Stimulated activated naive B cell treated with anti-CD40 and anti-IgM and Interleukin-4, amounts not matched to agents 10 μg/mL and 1 μg/mL and 100 μg/mL, for 72 hours (primary cell): ENCODE results near the gene KRTAP1-1.
"Not testable (repeated sequence)": the region's sequence is repeated elsewhere in the genome, so short reads cannot be mapped to it uniquely, and the experiment has no call there.

Experiments used
- ATAC-seq, 2 donors: fragments of 150-1000 bp; cut with Tn5 transposase; replicated peaks; 2 replicates each; pipeline ENCODE4 v1.10.0; 2021; ENCODE audit warnings: moderate library complexity in 1 of 2
- DNase-seq: peaks from one replicate; pipeline ENCODE4 v3.0.0; 2021
- H3K27ac Mint-ChIP-seq: one replicate; pipeline ENCODE4 v1.8.0; 2022; ENCODE audit warnings: mild to moderate bottlenecking, mixed read lengths
- H3K27me3 Mint-ChIP-seq, 2 donors: one replicate each; pipeline ENCODE4 v1.8.0; 2022; ENCODE audit warnings: mixed read lengths in 2 of 2
- H3K36me3 Mint-ChIP-seq, 2 donors: one replicate each; pipeline ENCODE4 v1.8.0; 2022; ENCODE audit warnings: mixed read lengths in 2 of 2, mild to moderate bottlenecking in 1 of 2
- H3K4me1 Mint-ChIP-seq, 2 donors: one replicate each; pipeline ENCODE4 v1.8.0; 2022; ENCODE audit warnings: mixed read lengths in 2 of 2, mild to moderate bottlenecking in 1 of 2
- H3K4me3 Mint-ChIP-seq, 2 donors: one replicate each; pipeline ENCODE4 v1.8.0; 2022; ENCODE audit warnings: mild to moderate bottlenecking in 2 of 2, mixed read lengths in 2 of 2, moderate library complexity in 1 of 2
- H3K9me3 Mint-ChIP-seq, 2 donors: one replicate each; pipeline ENCODE4 v1.8.0; 2022; ENCODE audit warnings: mixed read lengths in 2 of 2, mild to moderate bottlenecking in 1 of 2

The KRTAP1-1 gene

DNA sequence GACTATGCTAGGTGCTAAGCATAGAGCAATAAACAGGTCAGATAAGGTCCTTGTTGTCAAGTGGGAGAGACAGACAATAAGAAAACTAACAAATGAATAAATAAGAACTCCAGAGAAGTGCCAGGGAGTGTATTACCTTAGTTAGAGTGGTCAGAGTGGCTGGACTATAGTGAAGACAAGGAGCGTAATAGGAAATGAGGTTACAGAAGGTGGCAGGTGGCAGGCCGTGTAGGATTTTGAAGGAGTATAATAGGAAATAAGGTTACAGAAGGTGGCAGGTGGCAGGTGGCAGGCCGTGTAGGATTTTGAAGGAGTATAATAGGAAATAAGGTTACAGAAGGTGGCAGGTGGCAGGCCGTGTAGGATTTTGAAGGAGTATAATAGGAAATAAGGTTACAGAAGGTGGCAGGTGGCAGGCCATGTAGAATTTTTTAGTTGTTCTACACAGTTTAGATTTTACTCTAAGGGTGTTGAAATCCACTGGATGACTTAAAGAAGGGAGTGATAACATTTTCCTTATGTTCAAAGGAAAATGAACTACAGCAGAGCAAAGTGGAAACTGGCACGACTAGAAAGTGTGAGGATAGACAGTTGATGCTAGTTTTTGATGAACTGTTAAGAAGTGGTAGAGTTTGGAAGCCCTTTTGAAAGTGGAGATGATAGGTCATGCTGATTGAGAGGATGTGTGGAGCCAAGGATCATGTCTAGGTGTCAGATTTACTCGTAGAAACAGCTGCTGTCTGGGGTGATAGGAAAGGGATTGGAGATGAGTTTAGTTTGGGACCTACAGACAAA lies 28.7 kb downstream of the KRTAP1-1 start:
- Mint-ChIP-seq H3K36me3 (no peaks in the 10 kb centered on the region), H3K4me1 (peaks cover 5 to 8% of the 10 kb centered on the region in 2 donors), H3K9me3 (no peaks in the 10 kb centered on the region), H3K27ac (no peak overlapping the region), H3K4me3 (no peak overlapping the region), H3K27me3 (peaks cover 0 to 3% of the 10 kb centered on the region in 2 donors)
- no peak for DNase-seq
- no peak for ATAC-seq

GRCh38 chr17:41010441-41010840 lies 30.8 kb downstream of the KRTAP1-1 start:
- DNase-seq: no peak
- H3K36me3 Mint-ChIP-seq: no peaks in the 10 kb centered on the region
- peaks cover 0 to 7% of the 10 kb centered on the region in 2 donors for H3K27me3 Mint-ChIP-seq
- H3K9me3 Mint-ChIP-seq: no peaks in the 10 kb centered on the region
- no peak overlapping the region for H3K4me3 Mint-ChIP-seq
- peaks cover 3% of the 10 kb centered on the region in 2 donors for H3K4me1 Mint-ChIP-seq
- no peak for ATAC-seq
- no peak overlapping the region for H3K27ac Mint-ChIP-seq

DNA sequence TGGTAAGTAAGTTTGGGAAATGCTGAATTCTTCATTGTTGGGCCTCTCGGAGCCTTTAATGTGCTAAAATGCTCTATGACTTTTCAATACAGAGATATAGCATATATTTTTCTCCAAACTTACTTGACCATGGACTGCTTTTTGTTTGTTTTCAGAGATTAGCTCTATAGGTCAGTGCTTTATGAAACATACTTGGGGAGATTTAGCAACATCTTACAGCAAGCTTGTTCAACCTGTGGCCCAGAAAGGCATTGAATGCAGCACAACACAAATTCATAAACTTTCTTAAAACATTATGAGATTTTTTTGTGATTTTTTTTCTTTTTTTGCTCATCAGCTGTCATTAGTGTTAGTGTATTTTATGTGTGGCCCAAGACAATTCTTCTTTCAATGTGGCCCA lies 31.3 kb downstream of the KRTAP1-1 start:
- Mint-ChIP-seq H3K36me3 (no peaks in the 10 kb centered on the region), H3K4me1 (peaks cover 0 to 1% of the 10 kb centered on the region in 2 donors), H3K4me3 (no peak overlapping the region), H3K27me3 (peaks cover 0 to 7% of the 10 kb centered on the region in 2 donors), H3K9me3 (no peaks in the 10 kb centered on the region), H3K27ac (no peak overlapping the region)
- DNase-seq: no peak
- ATAC-seq: no peak

GRCh38 chr17:41009301-41009760 lies 31.9 kb downstream of the KRTAP1-1 start:
- no peaks in the 10 kb centered on the region for H3K36me3 Mint-ChIP-seq
- DNase-seq: no peak
- H3K4me3 Mint-ChIP-seq: no peak overlapping the region
- H3K27ac Mint-ChIP-seq: no peak overlapping the region
- no peak for ATAC-seq
- no peaks in the 10 kb centered on the region for H3K9me3 Mint-ChIP-seq
- peaks cover 0 to 1% of the 10 kb centered on the region in 2 donors for H3K4me1 Mint-ChIP-seq
- peaks cover 0 to 7% of the 10 kb centered on the region in 2 donors for H3K27me3 Mint-ChIP-seq

GRCh38 chr17:41008811-41009210 lies 32.4 kb downstream of the KRTAP1-1 start, which contains the start of gene KRTAP3-1:
Gene KRTAP3-1, minus strand, starts transcription at chr17:41009128. Its CDS starts 54 bp downstream, at chr17:41009074.
- H3K4me3 Mint-ChIP-seq: no peak within 1 kb of the TSS
- ATAC-seq (no peak), DNase-seq (no peak)
- H3K4me1 Mint-ChIP-seq: peaks cover 0 to 1% of the 10 kb centered on the region in 2 donors
- H3K27me3 Mint-ChIP-seq: peaks cover 0 to 11% of the 10 kb centered on the region in 2 donors
- H3K9me3 Mint-ChIP-seq: no peaks in the 10 kb centered on the region
- no peaks in the 10 kb centered on the region for H3K36me3 Mint-ChIP-seq
- H3K27ac Mint-ChIP-seq: no peak within 1 kb of the TSS

GRCh38 chr17:41004397-41004796 lies 36.9 kb downstream of the KRTAP1-1 start:
- Mint-ChIP-seq H3K4me3 (no peak overlapping the region), H3K27me3 (peaks cover 13 to 16% of the 10 kb centered on the region in 2 donors), H3K27ac (no peak overlapping the region), H3K4me1 (peaks cover 0 to 1% of the 10 kb centered on the region in 2 donors), H3K9me3 (no peaks in the 10 kb centered on the region), H3K36me3 (no peaks in the 10 kb centered on the region)
- DNase-seq: no peak
- ATAC-seq: no peak

DNA sequence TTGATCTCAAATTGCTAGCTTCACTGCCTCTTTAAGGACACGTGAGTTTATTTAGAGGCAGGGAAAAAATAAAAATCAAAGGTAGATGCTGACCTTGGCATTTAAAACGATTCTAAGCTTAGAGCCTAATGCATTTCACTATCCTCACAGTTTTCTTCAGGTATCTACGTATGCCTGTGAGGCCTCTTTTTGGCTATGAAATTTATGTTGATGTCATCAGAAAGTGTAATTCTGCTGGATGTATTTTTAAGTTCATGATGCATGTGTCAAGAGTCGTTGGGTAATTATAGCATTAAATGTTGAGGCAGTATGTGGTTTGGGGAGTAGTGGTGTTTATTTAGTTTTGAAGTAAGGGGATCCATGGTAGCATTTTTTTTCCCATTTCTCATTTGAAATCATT lies 37.3 kb downstream of the KRTAP1-1 start:
- no peaks in the 10 kb centered on the region for H3K36me3 Mint-ChIP-seq
- H3K9me3 Mint-ChIP-seq: no peaks in the 10 kb centered on the region

GRCh38 chr17:41002814-41003213 lies 38.4 kb downstream of the KRTAP1-1 start:
- H3K4me3 Mint-ChIP-seq: no peak overlapping the region
- no peak for ATAC-seq
- no peak for DNase-seq
- no peaks in the 10 kb centered on the region for H3K36me3 Mint-ChIP-seq
- H3K9me3 Mint-ChIP-seq: no peaks in the 10 kb centered on the region
- peaks cover 21% of the 10 kb centered on the region in 2 donors for H3K27me3 Mint-ChIP-seq
- H3K27ac Mint-ChIP-seq: no peak overlapping the region
- H3K4me1 Mint-ChIP-seq: no peaks in the 10 kb centered on the region

More for the DNA sequence above, 37.3 kb downstream of the KRTAP1-1 start:
- no peak for ATAC-seq
- no peak overlapping the region for H3K4me3 Mint-ChIP-seq
- DNase-seq: no peak
- peaks cover 0 to 1% of the 10 kb centered on the region in 2 donors for H3K4me1 Mint-ChIP-seq
- H3K27ac Mint-ChIP-seq: no peak overlapping the region
- peaks cover 15 to 20% of the 10 kb centered on the region in 2 donors for H3K27me3 Mint-ChIP-seq

- no peak for DNase-seq
These were observed 39.5 kb downstream of the KRTAP1-1 start for GRCh38 chr17:41001795-41002194.

GRCh38 chr17:40999563-40999962 lies 41.7 kb downstream of the KRTAP1-1 start, which contains the start of gene KRTAP3-2:
Gene KRTAP3-2, minus strand, starts transcription at chr17:40999906. Its CDS starts 53 bp downstream, at chr17:40999853.
- not testable (repeated sequence) for H3K9me3 Mint-ChIP-seq, H3K27ac Mint-ChIP-seq, H3K4me3 Mint-ChIP-seq, DNase-seq, H3K36me3 Mint-ChIP-seq, ATAC-seq, H3K4me1 Mint-ChIP-seq
- peaks cover 30 to 42% of the 10 kb centered on the region in 2 donors for H3K27me3 Mint-ChIP-seq

More at GRCh38 chr17:41001795-41002194, 39.5 kb downstream of the KRTAP1-1 start:
- Mint-ChIP-seq H3K4me1 (no peaks in the 10 kb centered on the region), H3K9me3 (no peaks in the 10 kb centered on the region), H3K36me3 (no peaks in the 10 kb centered on the region), H3K27ac (no peak overlapping the region), H3K4me3 (no peak overlapping the region), H3K27me3 (peaks cover 27 to 31% of the 10 kb centered on the region in 2 donors)
- no peak for ATAC-seq

- ATAC-seq (no peak), DNase-seq (no peak)
- no peak overlapping the region for H3K4me3 Mint-ChIP-seq
- H3K4me1 Mint-ChIP-seq: no peaks in the 10 kb centered on the region
- no peak overlapping the region for H3K27ac Mint-ChIP-seq
- H3K36me3 Mint-ChIP-seq: peaks cover 0 to 2% of the 10 kb centered on the region in 2 donors
- H3K9me3 Mint-ChIP-seq: no peaks in the 10 kb centered on the region
- H3K27me3 Mint-ChIP-seq: peaks cover 32 to 53% of the 10 kb centered on the region in 2 donors
These were observed 43.9 kb downstream of the KRTAP1-1 start for GRCh38 chr17:40997361-40997760.

- Mint-ChIP-seq H3K9me3 (no peaks in the 10 kb centered on the region), H3K36me3 (peaks cover 0 to 2% of the 10 kb centered on the region in 2 donors), H3K27me3 (peaks cover 31 to 49% of the 10 kb centered on the region in 2 donors), H3K27ac (no peak overlapping the region), H3K4me3 (no peak overlapping the region), H3K4me1 (no peaks in the 10 kb centered on the region)
- ATAC-seq (no peak), DNase-seq (no peak)
These were observed 44.4 kb downstream of the KRTAP1-1 start for GRCh38 chr17:40996829-40997228.

GRCh38 chr17:40995116-40995515 lies 46.1 kb downstream of the KRTAP1-1 start:
- no peaks in the 10 kb centered on the region for H3K9me3 Mint-ChIP-seq
- H3K27ac Mint-ChIP-seq: no peak overlapping the region
- peaks cover 0 to 2% of the 10 kb centered on the region in 2 donors for H3K36me3 Mint-ChIP-seq
- H3K4me3 Mint-ChIP-seq: no peak overlapping the region
- H3K27me3 Mint-ChIP-seq: peaks cover 34 to 54% of the 10 kb centered on the region in 2 donors
- DNase-seq (no peak), ATAC-seq (no peak)
- no peaks in the 10 kb centered on the region for H3K4me1 Mint-ChIP-seq

DNA sequence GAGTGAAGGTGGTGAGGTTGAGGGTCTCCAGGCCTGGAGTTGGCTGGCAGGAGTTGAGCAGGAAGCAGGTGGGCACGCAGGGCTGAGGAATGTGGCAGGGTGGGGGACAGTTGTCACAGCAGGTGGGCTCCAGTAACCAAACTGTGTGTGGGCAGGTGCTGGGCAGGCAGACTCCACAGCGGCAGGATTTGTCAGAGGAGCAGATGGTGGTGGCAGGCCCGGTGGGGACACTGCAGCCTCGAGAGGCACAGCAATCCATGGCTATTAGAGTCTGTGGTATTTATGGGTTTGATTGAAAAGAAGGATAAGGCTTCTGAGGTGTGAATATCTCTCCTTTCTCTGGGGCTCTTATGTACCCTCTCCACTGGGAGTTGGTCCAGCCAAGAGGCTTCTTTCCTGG lies 47.4 kb downstream of the KRTAP1-1 start, which contains the start of gene KRTAP3-3:
Gene KRTAP3-3, minus strand, starts transcription at position 326 of the 400 bp plus-strand sequence. Its CDS starts 67 bp downstream, at position 259.
- no peak for ATAC-seq
- DNase-seq: no peak
- peaks cover 27 to 47% of the 10 kb centered on the region in 2 donors for H3K27me3 Mint-ChIP-seq
- no peaks in the 10 kb centered on the region for H3K9me3 Mint-ChIP-seq
- no peaks in the 10 kb centered on the region for H3K4me1 Mint-ChIP-seq
- no peak within 1 kb of the TSS for H3K4me3 Mint-ChIP-seq
- H3K36me3 Mint-ChIP-seq: peaks cover 0 to 2% of the 10 kb centered on the region in 2 donors
- no peak within 1 kb of the TSS for H3K27ac Mint-ChIP-seq

DNA sequence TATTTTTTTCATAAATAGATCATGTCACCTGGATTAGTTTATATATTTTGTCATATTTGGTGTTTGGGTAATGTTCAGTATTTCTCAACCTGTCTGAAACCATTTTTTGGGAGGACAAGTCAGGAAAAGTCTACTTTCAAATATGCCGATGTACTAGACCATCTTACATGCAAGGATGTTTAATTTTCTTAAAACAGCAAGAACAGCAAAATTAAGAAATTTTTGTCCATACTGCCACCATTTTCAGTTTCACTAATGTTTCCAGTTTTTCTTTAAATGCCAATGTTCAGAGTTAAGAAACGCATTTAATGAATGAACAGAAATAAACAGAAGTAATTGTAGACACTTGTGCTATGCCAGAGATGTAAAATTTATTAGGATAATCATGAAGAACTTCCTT lies 48.2 kb downstream of the KRTAP1-1 start:
- ATAC-seq: no peak
- H3K4me3 Mint-ChIP-seq: no peak overlapping the region
- H3K27me3 Mint-ChIP-seq: peaks cover 27 to 43% of the 10 kb centered on the region in 2 donors
- DNase-seq: no peak
- no peak overlapping the region for H3K27ac Mint-ChIP-seq
- peaks cover 0 to 2% of the 10 kb centered on the region in 2 donors for H3K36me3 Mint-ChIP-seq
- H3K4me1 Mint-ChIP-seq: no peaks in the 10 kb centered on the region
- H3K9me3 Mint-ChIP-seq: no peaks in the 10 kb centered on the region
